Measurements from ENCODE around the gene KDSR.

DNA sequence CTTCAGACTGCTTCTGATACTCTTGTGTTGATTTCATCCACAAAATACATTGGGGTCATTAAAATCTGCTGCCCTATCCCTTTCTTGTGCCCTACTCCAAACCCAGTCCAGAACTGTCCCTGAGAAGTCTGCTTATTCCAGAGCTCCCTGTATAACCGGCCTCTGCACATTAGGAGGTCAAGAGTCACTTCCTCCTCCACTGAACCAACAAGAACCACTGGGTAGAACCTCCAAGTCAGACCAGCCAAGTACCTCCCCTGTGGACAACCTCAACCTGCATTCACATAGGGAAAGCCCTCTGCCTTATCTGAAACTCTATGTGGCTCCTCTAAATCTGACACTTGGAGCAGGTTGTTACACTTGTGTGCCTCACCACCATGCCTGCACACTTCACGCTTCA is 22.1 kb downstream of the KDSR start:
- TF ChIP-seq EZH2 (conservative IDR thresholded peaks at IDR 0.05; ENCODE audit: low read depth, low read length) (no peak), ZNF460 (CRISPR knock-in tag; IDR thresholded peaks at IDR 0.05; ENCODE audit: borderline replicate concordance) (no peak), ZNF629 (CRISPR knock-in tag; conservative IDR thresholded peaks at IDR 0.05) (no peak)
- TF ChIP-seq, protein P1, sequence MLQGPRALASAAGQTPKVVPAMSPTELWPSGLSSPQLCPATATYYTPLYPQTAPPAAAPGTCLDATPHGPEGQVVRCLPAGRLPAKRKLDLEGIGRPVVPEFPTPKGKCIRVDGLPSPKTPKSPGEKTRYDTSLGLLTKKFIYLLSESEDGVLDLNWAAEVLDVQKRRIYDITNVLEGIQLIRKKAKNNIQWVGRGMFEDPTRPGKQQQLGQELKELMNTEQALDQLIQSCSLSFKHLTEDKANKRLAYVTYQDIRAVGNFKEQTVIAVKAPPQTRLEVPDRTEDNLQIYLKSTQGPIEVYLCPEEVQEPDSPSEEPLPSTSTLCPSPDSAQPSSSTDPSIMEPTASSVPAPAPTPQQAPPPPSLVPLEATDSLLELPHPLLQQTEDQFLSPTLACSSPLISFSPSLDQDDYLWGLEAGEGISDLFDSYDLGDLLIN (CRISPR knock-in tag; IDR thresholded peaks at IDR 0.05; ENCODE audit: borderline replicate concordance): no peak

Data from HepG2 (cell line).